KMS-11 (cell line): Measurements from ENCODE around the gene TMEM72.

Source experiments
- H2AFZ ChIP-seq: fragments of 200-600 bp; sonication (generic); 2 replicates; pipeline ENCODE4 v1.6.1; 2016; ENCODE audit warnings: antibody characterized with exemption, mixed run types, low read depth
- H3K27ac ChIP-seq: fragments of 200-600 bp; sonication (generic); 2 replicates; pipeline ENCODE4 v1.6.1; 2016; ENCODE audit warnings: mild to moderate bottlenecking, mixed run types
- H3K27me3 ChIP-seq: fragments of 200-600 bp; sonication (generic); 2 replicates; pipeline ENCODE4 v1.6.1; 2017; ENCODE audit warnings: mild to moderate bottlenecking, low read depth, mixed run types, moderate library complexity; ENCODE audit not compliant: insufficient read depth
- H3K36me3 ChIP-seq: fragments of 200-600 bp; sonication (generic); 2 replicates; pipeline ENCODE4 v1.6.1; 2017; ENCODE audit warnings: mild to moderate bottlenecking, mixed run types; ENCODE audit not compliant: insufficient read depth
- H3K4me1 ChIP-seq: fragments of 200-600 bp; sonication (generic); 2 replicates; pipeline ENCODE4 v1.6.1; 2016; ENCODE audit warnings: mild to moderate bottlenecking, low read depth, mixed run types; ENCODE audit not compliant: poor library complexity, severe bottlenecking
- H3K4me2 ChIP-seq: fragments of 200-600 bp; sonication (generic); 2 replicates; pipeline ENCODE4 v1.7.0; 2016; ENCODE audit warnings: mild to moderate bottlenecking, mixed run types
- H3K4me3 ChIP-seq: fragments of 200-600 bp; sonication (generic); IDR thresholded peaks from 2 replicates; pipeline ENCODE4 v1.6.1; 2017; ENCODE audit warnings: low read depth, low read length, mixed read lengths; ENCODE audit not compliant: insufficient read depth
- H3K79me2 ChIP-seq: fragments of 200-600 bp; sonication (generic); 2 replicates; pipeline ENCODE4 v1.6.1; 2016; ENCODE audit warnings: low read depth, mixed run types; ENCODE audit not compliant: insufficient read depth
- H3K9ac ChIP-seq: fragments of 200-600 bp; sonication (generic); 2 replicates; pipeline ENCODE4 v1.6.1; 2016; ENCODE audit warnings: mild to moderate bottlenecking, mixed run types
- H4K20me1 ChIP-seq: fragments of 200-600 bp; sonication (generic); 2 replicates; pipeline ENCODE4 v1.6.1; 2016; ENCODE audit warnings: mild to moderate bottlenecking, mixed run types; ENCODE audit not compliant: insufficient read depth
- CTCF ChIP-seq: fragments of 200-600 bp; sonication (generic); conservative IDR thresholded peaks from 2 replicates; pipeline ENCODE4 v1.6.1; 2017; ENCODE audit warnings: low read depth, mild to moderate bottlenecking, antibody characterized with exemption, low read length, moderate library complexity, mixed read lengths

The TMEM72 gene

GRCh38 chr10:44938956-44939355 lies 27.8 kb downstream of the TMEM72 start:
- Histone ChIP-seq H3K4me2 (no peak overlapping the region), H4K20me1 (no peaks in the 10 kb centered on the region), H3K9ac (no peak overlapping the region), H3K79me2 (no peaks in the 10 kb centered on the region), H3K27me3 (no peaks in the 10 kb centered on the region), H3K4me1 (peaks cover 25% of the 10 kb centered on the region), H2AFZ (no peak overlapping the region), H3K4me3 (no peak overlapping the region), H3K27ac (no peak overlapping the region), H3K36me3 (no peaks in the 10 kb centered on the region)
- no peak for TF ChIP-seq CTCF

GRCh38 chr10:44939691-44940401 lies 28.7 kb downstream of the TMEM72 start:
- no peak overlapping the region for H3K9ac ChIP-seq
- H3K4me3 ChIP-seq = no peak overlapping the region
- H4K20me1 ChIP-seq = no peaks in the 10 kb centered on the region
- H3K36me3 ChIP-seq = no peaks in the 10 kb centered on the region
- H3K27ac ChIP-seq = no peak overlapping the region
- H2AFZ ChIP-seq = no peak overlapping the region
- H3K27me3 ChIP-seq = no peaks in the 10 kb centered on the region
- no peak overlapping the region for H3K4me2 ChIP-seq
- no peaks in the 10 kb centered on the region for H3K79me2 ChIP-seq
- no peak for TF ChIP-seq CTCF
- peaks cover 27% of the 10 kb centered on the region for H3K4me1 ChIP-seq

- no peak overlapping the region for H3K4me2 ChIP-seq
- no peak overlapping the region for H3K4me3 ChIP-seq
- no peak overlapping the region for H2AFZ ChIP-seq
- H3K27me3 ChIP-seq = no peaks in the 10 kb centered on the region
- H3K36me3 ChIP-seq = no peaks in the 10 kb centered on the region
- no peak overlapping the region; the same call in 1 of the 2 replicates for H3K27ac ChIP-seq
- peaks cover 15% of the 10 kb centered on the region for H3K4me1 ChIP-seq
- no peaks in the 10 kb centered on the region for H4K20me1 ChIP-seq
- H3K79me2 ChIP-seq = no peaks in the 10 kb centered on the region
- no peak for TF ChIP-seq CTCF
- H3K9ac ChIP-seq = no peak overlapping the region
Measured at GRCh38 chr10:44944354-44944753, 33.2 kb downstream of the TMEM72 start.

- Histone ChIP-seq H2AFZ (no peak overlapping the region), H3K4me3 (no peak overlapping the region), H3K4me2 (no peak overlapping the region), H3K27me3 (no peaks in the 10 kb centered on the region), H3K36me3 (no peaks in the 10 kb centered on the region), H3K79me2 (no peaks in the 10 kb centered on the region), H3K9ac (no peak overlapping the region), H4K20me1 (no peaks in the 10 kb centered on the region), H3K27ac (no peak overlapping the region), H3K4me1 (peaks cover 11% of the 10 kb centered on the region)
- no peak for TF ChIP-seq CTCF
Measured at GRCh38 chr10:44946205-44946604, 35.1 kb downstream of the TMEM72 start.
